ENCODE data around the gene ST7. TPM values are rescaled to one million over a fixed set of nuclear protein-coding genes. Genes with fewer than 3 reads are reported as not detected.

The ST7 gene
- polyA plus RNA-seq, 1 donor from 2014 or later: 76.8 TPM

GRCh38 chr7:117269886-117270285 lies 316.6 kb downstream of the ST7 start:
- Histone ChIP-seq H3K79me2 (replicated peaks; ENCODE audit: insufficient read depth, low read length) (no peaks in the 10 kb centered on the region), H4K20me1 (ENCODE audit: insufficient read depth) (no peaks in the 10 kb centered on the region), H3K9me2 (ENCODE audit: insufficient read depth, low read length) (no peaks in the 10 kb centered on the region), H3K4me2 (ENCODE audit: low read length) (no peak overlapping the region), H3F3A (ENCODE audit: insufficient read depth, low read length, poor library complexity, severe bottlenecking) (no peaks in the 10 kb centered on the region), H3K9ac (ENCODE audit: low read length) (no peak overlapping the region), H3K27me3 (ENCODE audit: insufficient read depth, low read depth, low read length) (no peaks in the 10 kb centered on the region), H3K36me3 (ENCODE audit: insufficient read depth, low read length) (no peaks in the 10 kb centered on the region), H3K4me3 (ENCODE audit: low read length) (no peak overlapping the region), H3K27ac (ENCODE audit: low read length) (no peak overlapping the region), H3K9me3 (ENCODE audit: low read length) (no peaks in the 10 kb centered on the region), H2AFZ (ENCODE audit: low read depth, low read length) (no peak overlapping the region)
- TF ChIP-seq REST (IDR thresholded peaks at IDR 0.05; ENCODE audit: borderline replicate concordance) (no peak), MXI1 (conservative IDR thresholded peaks at IDR 0.05; ENCODE audit: poor library complexity, severe bottlenecking) (no peak), SMC3 (conservative IDR thresholded peaks at IDR 0.05; ENCODE audit: poor library complexity) (no peak), EZH2 (IDR thresholded peaks at IDR 0.05; ENCODE audit: borderline replicate concordance, insufficient read depth, low read length, poor library complexity, severe bottlenecking) (no peak), TAF1 (IDR thresholded peaks at IDR 0.05; ENCODE audit: low read depth) (no peak), POLR2AphosphoS5 (IDR thresholded peaks at IDR 0.05) (no peak), RAD21 (conservative IDR thresholded peaks at IDR 0.05) (no peak), EP300 (conservative IDR thresholded peaks at IDR 0.05; ENCODE audit: poor library complexity, severe bottlenecking) (no peak)
- TF ChIP-seq, protein P1, sequence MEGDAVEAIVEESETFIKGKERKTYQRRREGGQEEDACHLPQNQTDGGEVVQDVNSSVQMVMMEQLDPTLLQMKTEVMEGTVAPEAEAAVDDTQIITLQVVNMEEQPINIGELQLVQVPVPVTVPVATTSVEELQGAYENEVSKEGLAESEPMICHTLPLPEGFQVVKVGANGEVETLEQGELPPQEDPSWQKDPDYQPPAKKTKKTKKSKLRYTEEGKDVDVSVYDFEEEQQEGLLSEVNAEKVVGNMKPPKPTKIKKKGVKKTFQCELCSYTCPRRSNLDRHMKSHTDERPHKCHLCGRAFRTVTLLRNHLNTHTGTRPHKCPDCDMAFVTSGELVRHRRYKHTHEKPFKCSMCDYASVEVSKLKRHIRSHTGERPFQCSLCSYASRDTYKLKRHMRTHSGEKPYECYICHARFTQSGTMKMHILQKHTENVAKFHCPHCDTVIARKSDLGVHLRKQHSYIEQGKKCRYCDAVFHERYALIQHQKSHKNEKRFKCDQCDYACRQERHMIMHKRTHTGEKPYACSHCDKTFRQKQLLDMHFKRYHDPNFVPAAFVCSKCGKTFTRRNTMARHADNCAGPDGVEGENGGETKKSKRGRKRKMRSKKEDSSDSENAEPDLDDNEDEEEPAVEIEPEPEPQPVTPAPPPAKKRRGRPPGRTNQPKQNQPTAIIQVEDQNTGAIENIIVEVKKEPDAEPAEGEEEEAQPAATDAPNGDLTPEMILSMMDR (IDR thresholded peaks at IDR 0.05; ENCODE audit: poor library complexity, severe bottlenecking): no peak

DNA sequence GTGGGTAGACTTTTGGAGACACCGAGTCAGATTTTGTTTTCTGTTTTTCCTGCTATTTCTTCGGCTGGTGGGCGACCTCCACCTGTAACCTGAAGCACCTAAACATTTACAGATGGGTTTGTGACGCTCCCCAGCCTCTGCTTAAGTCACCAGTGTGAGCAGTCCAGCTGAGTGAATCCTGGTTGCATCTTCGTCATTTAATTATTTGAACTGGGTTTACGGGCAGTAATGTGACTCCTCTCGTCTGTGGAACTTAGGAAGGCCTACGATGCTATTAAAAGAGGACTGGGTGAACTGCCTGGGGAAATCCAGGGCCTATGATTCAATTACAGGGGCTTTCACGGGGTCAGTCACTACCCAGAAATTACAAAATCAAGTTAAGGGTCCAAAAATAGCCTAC lies 317.1 kb downstream of the ST7 start:
- no peak overlapping the region for H3K27ac ChIP-seq (ENCODE audit: low read length)
- H4K20me1 ChIP-seq (ENCODE audit: insufficient read depth): no peaks in the 10 kb centered on the region
- no peak overlapping the region for H3K4me2 ChIP-seq (ENCODE audit: low read length)
- H3K9ac ChIP-seq (ENCODE audit: low read length): no peak overlapping the region
- H3K9me2 ChIP-seq (ENCODE audit: insufficient read depth, low read length): no peaks in the 10 kb centered on the region
- no peak overlapping the region for H2AFZ ChIP-seq (ENCODE audit: low read depth, low read length)
- no peaks in the 10 kb centered on the region for H3K9me3 ChIP-seq (ENCODE audit: low read length)
- no peaks in the 10 kb centered on the region for H3K79me2 ChIP-seq (replicated peaks; ENCODE audit: insufficient read depth, low read length)
- H3K36me3 ChIP-seq (ENCODE audit: insufficient read depth, low read length): no peaks in the 10 kb centered on the region
- H3F3A ChIP-seq (ENCODE audit: insufficient read depth, low read length, poor library complexity, severe bottlenecking): no peaks in the 10 kb centered on the region
- no peak for TF ChIP-seq EP300 (conservative IDR thresholded peaks at IDR 0.05; ENCODE audit: poor library complexity, severe bottlenecking)
- TF ChIP-seq TAF1 (IDR thresholded peaks at IDR 0.05; ENCODE audit: low read depth): no peak
- no peak for TF ChIP-seq POLR2AphosphoS5 (IDR thresholded peaks at IDR 0.05)
- no peak for TF ChIP-seq RAD21 (conservative IDR thresholded peaks at IDR 0.05)
- no peak for TF ChIP-seq MXI1 (conservative IDR thresholded peaks at IDR 0.05; ENCODE audit: poor library complexity, severe bottlenecking)
- TF ChIP-seq, protein P1 (IDR thresholded peaks at IDR 0.05; ENCODE audit: poor library complexity, severe bottlenecking): no peak
- no peak for TF ChIP-seq EZH2 (IDR thresholded peaks at IDR 0.05; ENCODE audit: borderline replicate concordance, insufficient read depth, low read length, poor library complexity, severe bottlenecking)
- no peak for TF ChIP-seq REST (IDR thresholded peaks at IDR 0.05; ENCODE audit: borderline replicate concordance)
- TF ChIP-seq SMC3 (conservative IDR thresholded peaks at IDR 0.05; ENCODE audit: poor library complexity): no peak
- H3K27me3 ChIP-seq (ENCODE audit: insufficient read depth, low read depth, low read length): no peaks in the 10 kb centered on the region
- no peak overlapping the region for H3K4me3 ChIP-seq (ENCODE audit: low read length)
